ENCODE data around the gene IDNK.
"Not testable (repeated sequence)": the region's sequence is repeated elsewhere in the genome, so short reads cannot be mapped to it uniquely, and the experiment has no call there.

IDNK gene

DNA sequence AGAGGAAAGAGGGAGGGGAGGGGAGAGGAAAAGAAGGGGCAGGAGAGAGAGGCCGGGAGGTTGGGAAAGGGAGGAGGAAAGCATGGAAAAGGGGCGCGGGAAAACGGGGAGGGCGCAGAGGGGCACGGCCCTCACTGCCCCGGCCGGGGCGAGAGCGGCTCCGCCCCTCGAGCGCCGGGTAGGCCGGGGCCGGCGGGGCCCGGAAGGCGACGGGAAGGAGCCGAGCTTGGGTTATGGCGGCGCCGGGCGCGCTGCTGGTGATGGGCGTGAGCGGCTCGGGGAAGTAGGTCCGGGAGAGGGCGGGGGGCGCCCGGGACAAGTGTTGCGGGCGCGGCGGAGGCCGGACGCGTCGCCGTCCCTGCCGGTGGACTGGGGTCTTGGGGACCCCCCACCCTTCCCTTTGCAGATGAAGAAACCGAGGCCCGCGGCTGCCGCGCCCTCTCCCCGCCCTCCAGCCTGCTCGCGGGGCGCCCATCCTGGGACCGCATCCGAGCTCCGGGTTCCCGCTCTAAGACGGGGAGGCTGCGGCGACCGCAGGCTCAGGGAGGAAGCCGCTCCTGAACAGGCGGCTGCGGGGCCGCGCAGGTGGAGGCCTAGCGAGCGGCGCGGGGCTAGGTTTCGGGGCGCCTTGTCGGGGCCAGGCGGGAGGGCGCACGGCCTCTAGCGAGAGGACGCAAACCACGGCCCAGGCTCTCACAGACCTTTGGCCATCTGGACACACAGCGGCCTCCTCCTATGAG lies at the start of gene IDNK:
Gene IDNK, plus strand, starts transcription at position 205 of the 740 bp plus-strand sequence. Its CDS starts 29 bp downstream, at position 234.
- peak; percentile 46 for DNase-seq (ENCODE audit: low read depth)

DNA sequence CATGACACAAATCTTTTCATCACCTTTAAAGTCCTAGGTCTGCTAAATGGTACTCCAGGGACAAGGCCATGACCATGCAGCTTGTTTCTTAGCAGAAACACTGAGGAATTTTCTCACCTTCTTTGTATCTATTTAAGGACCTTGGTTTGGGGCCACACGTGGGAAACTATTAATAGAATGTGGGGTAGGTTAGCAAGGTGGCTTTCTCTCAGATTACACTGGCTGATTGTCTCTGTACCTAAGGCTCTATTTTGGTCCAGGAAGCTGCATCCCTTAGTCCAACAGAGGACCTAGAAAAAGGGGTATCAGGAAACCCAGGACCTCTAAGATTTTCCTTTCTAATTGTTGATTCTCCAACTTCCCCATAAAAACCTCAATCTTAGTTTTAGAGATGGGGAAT lies 48.5 kb upstream of the IDNK start:
- no peak for DNase-seq (ENCODE audit: low read depth)

DNA sequence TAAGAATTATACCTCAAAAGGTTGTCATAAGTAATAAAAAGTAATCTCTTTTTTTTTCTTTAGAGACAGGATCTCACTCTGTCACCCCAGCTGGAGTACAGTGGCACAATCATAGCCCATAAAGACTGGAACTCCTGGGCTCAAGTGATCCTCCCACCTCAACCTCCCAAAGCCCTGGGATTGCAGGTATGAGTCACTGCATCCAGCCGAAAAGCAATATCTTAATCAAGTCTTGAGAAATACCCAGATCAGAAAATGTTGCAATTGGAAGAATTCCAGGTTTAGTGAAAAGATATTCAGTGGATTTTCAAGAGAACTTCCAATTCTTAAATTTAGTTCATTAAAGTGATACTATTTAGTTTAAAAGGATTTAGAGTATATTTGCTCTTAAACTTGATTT lies 40.9 kb upstream of the IDNK start:
- DNase-seq (ENCODE audit: low read depth): peak; percentile 86

DNA sequence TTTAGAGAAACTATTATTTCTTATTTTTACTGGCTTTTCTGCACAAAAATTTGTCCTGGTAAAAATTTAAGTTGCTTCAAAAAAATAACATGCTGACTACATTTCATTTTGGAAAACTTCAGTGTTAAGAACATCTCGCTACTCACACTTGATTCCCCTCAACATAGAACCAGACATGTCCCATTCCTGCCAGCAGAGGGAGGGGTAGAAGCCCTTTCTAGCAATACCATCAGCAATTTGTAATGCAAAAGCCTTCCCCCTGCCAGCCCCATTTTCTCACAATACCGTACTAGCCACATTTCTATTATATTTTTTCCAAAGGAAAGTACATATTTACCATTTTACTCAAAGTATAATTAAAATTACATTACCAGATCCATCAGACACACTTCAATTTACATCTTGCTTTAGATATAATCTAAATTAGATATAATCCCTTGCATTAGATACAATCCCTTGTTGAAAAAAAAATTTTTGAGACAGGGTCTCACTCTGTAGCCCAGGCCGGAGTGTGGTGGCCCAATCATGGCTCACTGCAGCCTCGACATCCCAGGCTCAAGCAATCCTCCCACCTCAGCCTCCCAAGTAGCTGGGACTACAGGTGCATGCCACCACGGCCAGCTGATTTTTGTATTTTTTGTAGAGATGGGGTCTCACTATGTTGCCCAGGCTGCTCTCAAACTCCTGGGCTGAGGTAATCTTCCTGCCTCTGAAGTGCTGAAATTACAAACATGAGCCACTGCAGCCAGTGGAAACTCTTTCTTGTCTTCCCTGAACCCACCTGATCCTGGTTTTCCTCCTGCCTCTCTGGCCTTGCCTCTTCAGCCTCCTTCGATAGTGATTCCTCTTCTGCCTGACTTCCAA lies 39.6 kb upstream of the IDNK start:
- peak; percentile 73 for DNase-seq (ENCODE audit: low read depth)

DNA sequence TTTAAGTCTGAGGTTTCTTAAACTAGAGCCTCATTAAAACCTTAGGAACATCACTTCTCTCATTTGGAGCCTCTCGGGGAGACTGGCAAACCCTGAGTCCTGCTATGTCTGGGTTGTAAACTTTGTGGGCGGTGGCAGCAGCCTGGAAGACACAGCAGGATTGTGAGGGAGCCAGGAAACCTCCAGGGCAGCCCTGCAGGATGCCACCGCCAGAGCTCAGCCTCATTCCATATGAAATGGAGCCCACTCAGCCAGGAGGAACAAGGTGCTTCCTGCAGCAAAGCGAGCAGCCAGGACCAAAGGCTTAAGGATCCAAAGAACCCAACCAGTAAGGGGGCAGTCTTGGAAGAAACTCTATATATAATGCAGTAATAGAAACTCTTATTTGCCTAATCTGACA lies 37.9 kb upstream of the IDNK start:
- no peak for DNase-seq (ENCODE audit: low read depth)

DNA sequence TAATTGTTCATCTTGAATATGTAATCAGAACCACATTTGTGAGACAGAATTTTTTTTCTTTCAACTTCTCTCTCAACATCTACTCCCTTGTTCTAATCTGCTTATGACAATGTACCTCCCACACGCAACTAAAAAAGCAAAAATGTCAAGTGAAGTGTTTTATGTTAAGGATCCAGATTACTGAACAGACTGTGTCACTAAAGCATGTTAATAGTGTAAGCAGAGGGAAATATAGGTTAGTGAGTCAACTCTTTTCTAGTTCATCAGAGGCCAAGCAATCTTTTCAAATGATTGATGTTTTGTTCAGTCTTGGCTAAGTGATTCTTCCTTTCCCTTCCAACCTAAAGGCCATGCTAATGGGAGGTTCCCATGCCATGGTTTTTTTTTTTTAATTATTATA lies 34.7 kb upstream of the IDNK start:
- DNase-seq (ENCODE audit: low read depth): no peak

DNA sequence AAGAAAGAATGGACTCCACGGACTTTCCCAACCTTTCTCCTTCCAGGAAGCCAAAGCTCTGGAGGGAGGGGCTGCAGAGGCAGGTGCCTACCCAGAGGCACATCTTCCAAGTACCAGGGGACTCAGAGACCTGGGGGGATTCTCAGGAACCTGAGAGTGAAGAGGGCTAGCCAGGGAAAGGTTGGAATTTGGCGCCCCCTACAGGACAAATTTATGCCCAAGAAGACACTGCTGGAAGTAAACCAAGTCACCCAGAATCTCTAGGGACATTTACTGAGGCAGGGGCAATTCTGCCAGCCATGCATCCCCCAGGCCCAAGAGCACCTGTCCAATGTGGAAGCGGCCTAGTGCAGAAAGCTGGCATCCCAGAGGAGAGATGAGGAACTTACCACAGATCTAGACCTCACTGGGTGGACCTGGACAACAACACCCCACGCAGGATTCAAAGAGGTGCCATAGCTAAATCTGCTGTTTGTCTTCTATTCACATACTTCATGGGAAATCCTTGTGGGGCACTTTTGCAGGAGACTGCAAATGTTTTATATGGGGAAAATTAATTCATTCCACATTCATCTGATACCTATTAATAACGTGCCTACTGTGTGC lies 25.9 kb upstream of the IDNK start:
- DNase-seq (ENCODE audit: low read depth): peak; percentile 22

DNA sequence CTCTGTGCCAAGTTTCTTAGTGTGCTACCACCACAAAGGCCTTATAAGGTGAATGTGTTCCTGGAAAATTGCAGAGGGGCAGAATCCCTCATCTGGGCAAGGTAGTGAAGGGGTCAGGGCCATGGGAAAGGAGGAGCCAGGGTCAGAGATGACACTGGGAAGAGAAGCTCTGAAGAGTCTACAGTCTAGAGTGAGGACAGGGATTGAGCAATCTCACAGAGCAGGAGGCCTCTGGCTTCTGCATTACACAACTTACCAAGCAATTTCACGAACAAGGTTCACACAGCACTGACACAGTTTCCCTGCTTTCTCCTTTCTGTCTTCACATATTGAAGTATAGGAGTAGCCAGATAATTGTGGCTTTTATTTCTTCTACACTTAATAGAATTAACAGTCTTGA lies 24.5 kb upstream of the IDNK start:
- DNase-seq (ENCODE audit: low read depth): peak; percentile 80

DNA sequence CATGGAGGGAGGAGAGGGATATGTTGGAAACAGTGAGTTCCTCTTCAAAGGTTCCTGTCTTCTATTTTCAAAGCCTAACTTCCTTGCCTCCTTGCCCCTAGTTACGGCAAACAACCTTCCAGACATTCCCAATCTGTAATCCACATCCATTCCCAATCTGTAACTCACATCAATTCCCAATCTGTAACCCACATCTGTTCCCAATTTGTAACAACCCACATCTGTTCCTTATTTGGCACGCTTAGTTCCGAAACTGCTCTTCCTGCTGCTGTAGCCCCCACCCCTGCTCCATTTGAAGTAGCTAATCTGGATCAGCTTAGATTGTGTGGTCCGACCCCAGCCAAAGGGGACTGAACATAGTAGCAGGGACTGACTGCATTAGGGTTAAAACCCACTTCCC lies 23.9 kb upstream of the IDNK start:
- DNase-seq (ENCODE audit: low read depth): no peak

DNA sequence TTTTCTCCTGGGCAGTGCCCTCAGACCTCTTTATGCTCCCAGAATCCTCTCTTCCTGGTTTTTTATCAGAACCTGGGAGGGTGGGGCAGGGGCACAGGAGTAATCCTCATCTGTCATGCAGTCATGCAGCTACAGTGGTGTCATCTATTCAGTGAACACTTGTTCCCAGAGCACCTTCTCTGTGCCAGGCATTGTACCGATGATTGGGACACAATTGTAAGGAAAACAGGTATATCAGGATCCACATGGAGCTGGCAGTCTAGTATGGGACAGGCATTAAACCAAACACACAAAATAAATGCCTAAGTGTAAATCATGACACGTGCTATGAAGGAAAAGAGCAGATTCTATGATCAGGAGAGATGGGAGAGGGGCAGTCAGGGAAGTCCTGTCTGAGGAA lies 21.5 kb upstream of the IDNK start:
- no peak for DNase-seq (ENCODE audit: low read depth)

DNA sequence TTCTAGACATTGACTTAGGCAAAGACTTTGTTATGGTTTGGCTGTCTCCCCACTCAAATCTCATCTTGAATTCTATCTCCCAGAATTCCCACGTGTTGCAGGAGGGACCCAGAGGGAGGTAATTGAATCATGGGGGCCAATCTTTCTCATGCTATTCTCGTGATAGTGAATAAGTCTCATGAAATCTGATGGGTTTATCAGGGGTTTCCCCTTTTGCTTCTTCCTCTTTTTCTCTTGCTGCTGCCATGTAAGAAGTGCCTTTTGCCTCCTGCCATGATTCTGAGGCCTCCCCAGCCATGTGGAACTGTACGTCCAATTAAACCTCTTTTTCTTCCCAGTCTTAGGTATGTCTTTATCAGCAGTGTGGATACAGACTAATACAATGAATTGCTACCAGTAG lies 15.3 kb upstream of the IDNK start:
- not testable (repeated sequence) for DNase-seq (ENCODE audit: low read depth)

DNA sequence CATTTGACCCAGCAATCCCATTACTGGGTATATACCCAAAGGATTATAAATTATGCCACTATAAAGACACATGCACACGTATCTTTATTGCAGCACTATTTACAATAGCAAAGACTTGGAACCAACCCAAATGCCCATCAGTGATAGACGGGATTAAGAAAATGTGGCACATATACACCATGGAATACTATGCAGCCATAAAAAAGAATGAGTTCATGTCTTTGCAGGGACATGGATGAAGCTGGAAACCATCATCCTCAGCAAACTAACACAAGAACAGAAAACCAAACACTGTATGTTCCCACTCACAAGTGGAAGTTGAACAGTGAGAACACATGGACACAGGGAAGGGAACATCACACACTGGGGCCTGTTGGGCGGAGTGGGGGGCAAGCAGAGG lies 9.6 kb upstream of the IDNK start:
- DNase-seq (ENCODE audit: low read depth): not testable (repeated sequence)

DNA sequence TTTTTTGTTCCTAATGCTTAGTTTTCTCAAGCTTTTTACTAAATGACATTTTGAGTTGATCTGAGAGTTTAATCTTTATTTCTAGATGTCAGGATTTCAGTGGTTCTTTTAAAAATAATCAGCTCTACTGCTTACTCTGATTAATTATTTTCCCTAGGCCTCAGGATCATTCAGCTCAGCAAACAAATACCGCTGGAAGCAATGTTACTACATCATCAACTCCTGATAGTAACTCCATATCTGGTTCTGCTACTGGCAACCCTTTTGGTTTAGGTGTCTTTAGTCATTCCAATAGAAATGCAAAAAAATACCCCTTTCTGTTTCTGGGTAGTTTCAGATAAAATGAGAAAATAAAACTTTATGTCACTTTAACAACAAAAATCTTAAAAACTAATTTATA lies 5.6 kb upstream of the IDNK start:
- no peak for DNase-seq (ENCODE audit: low read depth)

DNA sequence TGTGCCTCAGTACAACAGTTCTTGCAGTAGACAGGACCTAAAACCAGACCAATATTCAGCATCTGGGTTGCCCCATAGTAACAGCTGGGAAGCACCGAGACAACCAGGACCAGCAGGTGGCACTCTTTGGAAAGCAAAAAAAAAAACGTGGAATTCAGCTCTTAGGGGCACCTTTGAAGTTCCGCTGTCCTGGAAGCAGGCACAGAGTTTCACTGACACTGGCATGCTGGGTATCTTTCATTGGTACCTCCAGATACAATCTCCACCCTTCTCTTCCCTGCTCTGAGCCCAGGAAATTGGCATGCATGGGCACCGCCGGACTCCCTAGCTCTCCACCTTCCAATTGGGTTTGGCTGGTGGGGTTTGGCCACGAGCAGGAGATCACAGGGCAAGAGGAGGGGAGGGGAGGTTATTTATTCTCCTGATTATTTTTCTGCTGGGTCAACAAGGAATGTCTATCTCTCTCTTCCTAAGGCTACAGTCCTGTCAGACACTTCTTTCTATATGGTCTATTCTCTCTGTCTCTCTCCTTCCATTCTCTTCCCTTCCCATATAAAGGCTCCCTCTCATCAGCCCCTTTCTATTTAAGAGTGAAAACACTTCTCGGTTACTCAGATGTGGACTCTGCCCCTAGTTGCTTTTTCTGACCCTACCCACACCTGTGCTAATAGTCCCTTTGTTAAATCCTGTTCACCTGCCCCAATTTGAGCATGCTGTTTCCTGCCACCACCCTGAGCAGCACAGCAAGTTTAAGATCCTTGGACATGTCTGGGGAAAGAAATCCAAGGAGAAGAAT lies 1.9 kb upstream of the IDNK start:
- DNase-seq (ENCODE audit: low read depth): peak; percentile 48

DNA sequence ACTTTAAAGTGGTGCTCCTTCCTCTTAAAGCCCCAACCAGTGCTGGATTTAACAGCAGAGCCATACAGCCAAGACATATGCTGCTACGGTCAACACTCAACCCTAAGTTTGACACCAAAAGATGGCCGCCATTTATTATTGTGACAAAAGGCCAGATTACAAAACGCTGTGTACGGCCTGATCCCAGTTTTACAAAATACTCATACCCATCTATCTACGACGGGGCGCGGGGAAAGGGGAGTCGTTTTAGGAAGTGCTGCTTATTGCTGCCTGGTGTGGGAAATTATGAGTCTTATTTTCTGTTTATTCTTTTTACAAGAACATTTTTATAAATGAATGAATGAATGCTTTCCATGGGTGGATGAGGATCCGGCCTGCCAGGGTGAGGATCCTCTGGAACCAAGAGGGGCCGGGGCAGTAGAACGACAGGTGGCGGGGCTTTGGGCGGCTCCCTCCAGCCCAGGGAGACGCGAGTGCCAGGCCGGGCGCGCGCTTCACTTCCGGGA lies 457 bp upstream of the IDNK start:
- peak; percentile 27 for DNase-seq (ENCODE audit: low read depth)

DNA sequence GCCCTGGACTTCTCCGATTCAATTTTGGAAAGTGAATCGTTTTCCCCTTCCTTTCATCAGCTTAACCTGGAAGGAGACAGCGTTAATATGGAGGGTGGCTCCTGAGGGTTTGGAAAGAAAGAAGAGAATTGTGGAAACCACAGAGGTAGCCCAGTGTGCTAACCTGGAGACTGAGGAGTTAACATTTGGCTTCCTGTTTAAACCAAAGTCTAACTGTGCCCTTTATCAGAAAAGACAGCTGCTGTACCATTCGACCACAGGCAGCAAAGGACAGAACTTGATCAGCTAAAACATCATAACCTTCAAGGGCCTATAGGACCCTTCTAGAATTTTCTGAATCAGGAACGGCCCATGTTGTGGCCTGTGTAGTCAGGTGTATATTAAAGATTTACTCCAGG lies 735 bp downstream of the IDNK start:
- no peak for DNase-seq (ENCODE audit: low read depth)

DNA sequence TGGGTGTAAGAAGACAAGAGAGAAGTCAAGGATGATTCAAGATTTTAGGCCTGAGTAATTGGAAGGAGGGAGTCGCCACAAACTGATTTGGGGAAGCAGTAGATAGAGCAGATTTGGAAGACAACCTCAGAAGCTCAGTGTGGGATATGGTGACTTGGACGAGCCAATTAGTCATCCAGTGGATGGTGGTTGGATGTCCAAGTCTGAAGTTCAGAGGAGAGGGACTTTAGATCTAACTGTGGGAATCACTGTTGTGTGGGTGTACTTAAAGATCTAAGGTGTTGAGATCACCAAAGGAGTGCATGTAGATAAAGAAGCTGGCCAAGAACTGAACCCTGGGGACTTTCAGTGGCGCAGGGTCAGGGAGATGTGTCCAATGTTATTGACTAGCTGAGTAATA lies 2.2 kb downstream of the IDNK start:
- no peak for DNase-seq (ENCODE audit: low read depth)

DNA sequence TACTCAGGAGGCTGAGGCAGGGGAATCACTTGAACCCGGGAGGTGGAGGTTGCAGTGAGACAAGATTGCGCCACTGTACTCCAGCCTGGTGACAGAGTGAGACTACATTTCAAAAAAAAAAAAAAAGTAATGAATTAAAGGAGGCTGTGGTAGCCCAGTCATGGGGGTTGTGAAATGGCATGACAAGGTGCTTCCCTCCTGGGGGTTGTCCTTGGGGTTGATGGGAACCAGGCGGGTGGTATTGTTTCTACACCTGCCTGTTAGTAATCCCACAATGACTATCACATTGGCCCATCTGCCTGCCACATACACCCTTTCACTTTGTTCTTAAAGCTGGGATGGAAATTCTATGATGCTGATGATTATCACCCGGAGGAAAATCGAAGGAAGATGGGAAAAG lies 5.6 kb downstream of the IDNK start:
- no peak for DNase-seq (ENCODE audit: low read depth)

DNA sequence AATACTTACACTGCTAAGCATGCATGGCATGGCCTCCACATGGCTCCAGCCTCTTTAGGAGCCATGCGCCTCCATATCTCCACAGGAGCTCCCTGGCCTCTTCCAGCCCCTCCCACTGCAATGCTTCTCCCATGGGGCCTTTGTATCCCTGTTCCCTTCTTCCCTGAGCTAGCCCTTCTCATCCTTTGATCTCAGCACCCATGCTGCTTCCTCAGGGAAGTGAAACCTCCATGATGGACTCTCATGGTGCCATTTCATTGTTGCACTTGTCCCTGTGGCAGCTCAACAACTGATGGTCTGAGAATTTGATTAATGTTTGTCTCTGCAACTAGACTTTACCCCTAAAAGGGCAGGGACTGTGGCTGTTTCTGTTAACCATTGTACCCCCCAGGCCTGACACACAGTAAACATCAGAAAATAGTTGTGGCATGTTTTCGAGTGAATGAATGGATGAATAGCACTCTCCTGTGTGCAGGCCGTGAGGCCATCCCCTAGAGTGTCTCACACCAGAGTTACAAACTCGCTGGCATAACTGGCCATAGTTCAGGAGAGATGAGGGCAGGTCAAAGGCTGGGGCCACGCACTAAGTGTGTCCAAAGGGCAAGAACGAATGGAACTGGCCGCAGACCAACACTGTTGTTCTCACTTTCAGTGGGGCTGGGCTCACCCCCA lies 6.6 kb downstream of the IDNK start:
- no peak for DNase-seq (ENCODE audit: low read depth)

DNA sequence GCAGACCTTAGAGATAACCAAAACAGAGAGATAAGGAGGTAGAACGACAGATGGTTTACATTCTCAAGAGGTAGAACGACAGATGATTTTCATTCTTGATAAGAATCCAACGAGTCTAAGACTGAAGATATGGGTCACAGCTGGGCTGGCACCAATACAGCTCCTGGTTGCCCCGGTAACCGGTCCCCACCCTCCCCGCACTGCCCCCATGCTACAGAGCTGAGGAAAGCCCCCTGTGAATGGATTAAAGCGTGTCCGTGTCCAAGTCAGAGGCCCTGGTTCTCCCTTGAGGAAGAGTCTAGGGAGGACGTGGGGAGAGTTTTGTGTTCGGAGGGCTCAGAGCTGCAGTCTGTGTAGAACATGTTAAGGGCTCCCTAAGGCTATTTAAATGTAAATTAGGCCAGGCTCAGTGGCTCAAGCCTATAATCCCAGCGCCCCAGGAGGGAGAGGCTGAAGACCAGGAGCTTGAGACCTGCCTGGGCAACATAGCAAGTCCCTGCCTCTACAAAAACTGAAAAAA lies 8.1 kb downstream of the IDNK start:
- peak; percentile 36 for DNase-seq (ENCODE audit: low read depth)

DNA sequence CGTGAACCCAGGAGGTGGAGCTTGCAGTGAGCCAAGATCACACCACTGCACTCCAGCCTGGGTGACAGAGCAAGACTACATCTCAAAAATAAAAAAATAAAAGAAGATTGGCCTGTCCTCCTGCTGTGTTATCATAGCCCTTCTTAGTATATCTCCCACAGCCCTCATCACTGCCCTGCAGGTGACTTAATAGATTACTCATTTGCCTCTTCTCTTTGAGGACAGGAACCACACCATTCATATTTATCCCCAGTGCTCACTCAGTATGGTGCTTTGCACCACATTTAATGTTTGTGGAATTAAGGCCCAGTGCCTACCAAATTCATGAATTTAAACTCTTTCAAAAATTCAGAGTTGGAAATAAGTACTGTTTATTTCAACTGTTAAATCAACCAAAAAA lies 10.3 kb downstream of the IDNK start:
- DNase-seq (ENCODE audit: low read depth): no peak

Measured in iris pigment epithelial cell (primary cell).